SK-N-SH treated with all-trans-retinoic acid at 6 μM for 48 hours (cell line): ENCODE results near the gene NFIA.

Experiments
- ATAC-seq: fragments of 200-7000 bp; cut with Tn5 transposase; 3 replicates; pipeline ENCODE4 v1.9.1; 2020; ENCODE audit warnings: mild to moderate bottlenecking, moderate library complexity
- ARNTL ChIP-seq: fragments of 450-650 bp; formaldehyde crosslinking; IDR thresholded peaks from 2 replicates; pipeline ENCODE4 v1.5.0; 2020; ENCODE audit warnings: low read depth, mild to moderate bottlenecking, moderate library complexity, borderline replicate concordance
- BACH2 ChIP-seq: fragments of 250-450 bp; sonication (Bioruptor Pico); IDR thresholded peaks from 2 replicates; pipeline ENCODE4 v1.9.0; 2021; ENCODE audit warnings: mild to moderate bottlenecking, borderline replicate concordance
- CSDC2 ChIP-seq: fragments of 250-450 bp; sonication (Bioruptor Pico); IDR thresholded peaks from 2 replicates; pipeline ENCODE4 v1.5.0; 2020; ENCODE audit warnings: mild to moderate bottlenecking, moderate library complexity
- GLIS3 ChIP-seq: fragments of 250-450 bp; sonication (Bioruptor Pico); IDR thresholded peaks from 2 replicates; pipeline ENCODE4 v1.5.0; 2020; ENCODE audit warnings: mild to moderate bottlenecking, moderate library complexity
- ISL1 ChIP-seq: fragments of 250-450 bp; sonication (Bioruptor Pico); IDR thresholded peaks from 2 replicates; pipeline ENCODE4 v2.1.2; 2022; ENCODE audit warnings: mild to moderate bottlenecking, moderate library complexity
- OSR1 ChIP-seq: fragments of 250-450 bp; sonication (Bioruptor Pico); IDR thresholded peaks from 2 replicates; pipeline ENCODE4 v1.8.0; 2022; ENCODE audit warnings: moderate library complexity, mild to moderate bottlenecking, inconsistent platforms
- PPARA ChIP-seq: fragments of 250-450 bp; sonication (Bioruptor Pico); IDR thresholded peaks from 2 replicates; pipeline ENCODE4 v1.5.0; 2020; ENCODE audit warnings: mild to moderate bottlenecking, borderline replicate concordance
- RARB ChIP-seq: fragments of 250-450 bp; sonication (Bioruptor Pico); IDR thresholded peaks from 2 replicates; pipeline ENCODE4 v1.8.0; 2021; ENCODE audit warnings: mild to moderate bottlenecking, moderate library complexity
- SNAI2 ChIP-seq: fragments of 250-450 bp; sonication (Bioruptor Pico); IDR thresholded peaks from 2 replicates; pipeline ENCODE4 v1.5.0; 2020; ENCODE audit warnings: mild to moderate bottlenecking, moderate library complexity
- TCF4 ChIP-seq: fragments of 250-450 bp; sonication (Bioruptor Pico); IDR thresholded peaks from 2 replicates; pipeline ENCODE4 v1.8.0; 2021; ENCODE audit warnings: mild to moderate bottlenecking, moderate library complexity, borderline replicate concordance
- TOX ChIP-seq: fragments of 250-450 bp; sonication (Bioruptor Pico); IDR thresholded peaks from 2 replicates; pipeline ENCODE4 v1.8.0; 2021; ENCODE audit warnings: mild to moderate bottlenecking, moderate library complexity, borderline replicate concordance
- ZC3H10 ChIP-seq: fragments of 250-450 bp; sonication (Bioruptor Pico); IDR thresholded peaks from 2 replicates; pipeline ENCODE4 v1.5.1; 2021; ENCODE audit warnings: mild to moderate bottlenecking, moderate library complexity
- ZFP3 ChIP-seq: fragments of 250-450 bp; sonication (Bioruptor Pico); IDR thresholded peaks from 2 replicates; pipeline ENCODE4 v1.5.0; 2020; ENCODE audit warnings: mild to moderate bottlenecking, moderate library complexity
- ZFP30 ChIP-seq: fragments of 450-650 bp; formaldehyde crosslinking; IDR thresholded peaks from 2 replicates; pipeline ENCODE4 v1.5.0; 2022; ENCODE audit warnings: mild to moderate bottlenecking, moderate library complexity
- ZNF565 ChIP-seq: fragments of 450-650 bp; formaldehyde crosslinking; conservative IDR thresholded peaks from 2 replicates; pipeline ENCODE4 v1.5.0; 2020; ENCODE audit warnings: low read depth, mild to moderate bottlenecking, moderate library complexity
- ZNF70 ChIP-seq: fragments of 450-650 bp; formaldehyde crosslinking; IDR thresholded peaks from 2 replicates; pipeline ENCODE4 v1.5.0; 2020; ENCODE audit warnings: mild to moderate bottlenecking, moderate library complexity
- ZNF8 ChIP-seq: fragments of 450-650 bp; formaldehyde crosslinking; IDR thresholded peaks from 2 replicates; pipeline ENCODE4 v1.5.0; 2020; ENCODE audit warnings: mild to moderate bottlenecking, moderate library complexity
- TF ChIP-seq, protein P1 (sequence below): fragments of 250-450 bp; sonication (Bioruptor Pico); IDR thresholded peaks from 2 replicates; pipeline ENCODE4 v1.5.1; 2021; ENCODE audit warnings: mild to moderate bottlenecking, moderate library complexity
- TF ChIP-seq, protein P2 (sequence below): fragments of 250-450 bp; sonication (Bioruptor Pico); IDR thresholded peaks from 2 replicates; pipeline ENCODE4 v1.8.0; 2020; ENCODE audit warnings: mild to moderate bottlenecking, moderate library complexity, borderline replicate concordance
- TF ChIP-seq, protein P3 (sequence below): fragments of 250-450 bp; sonication (Bioruptor Pico); IDR thresholded peaks from 2 replicates; pipeline ENCODE4 v1.5.0; 2020; ENCODE audit warnings: mild to moderate bottlenecking, moderate library complexity
- TF ChIP-seq, protein P4 (sequence below): fragments of 250-450 bp; sonication (Bioruptor Pico); IDR thresholded peaks from 2 replicates; pipeline ENCODE4 v1.5.1; 2020; ENCODE audit warnings: low read depth, mild to moderate bottlenecking, moderate library complexity
- TF ChIP-seq, protein P5 (sequence below): fragments of 250-450 bp; sonication (Bioruptor Pico); IDR thresholded peaks from 2 replicates; pipeline ENCODE4 v1.8.0; 2021; ENCODE audit warnings: low read depth, mild to moderate bottlenecking, moderate library complexity, borderline replicate concordance

NFIA gene

DNA sequence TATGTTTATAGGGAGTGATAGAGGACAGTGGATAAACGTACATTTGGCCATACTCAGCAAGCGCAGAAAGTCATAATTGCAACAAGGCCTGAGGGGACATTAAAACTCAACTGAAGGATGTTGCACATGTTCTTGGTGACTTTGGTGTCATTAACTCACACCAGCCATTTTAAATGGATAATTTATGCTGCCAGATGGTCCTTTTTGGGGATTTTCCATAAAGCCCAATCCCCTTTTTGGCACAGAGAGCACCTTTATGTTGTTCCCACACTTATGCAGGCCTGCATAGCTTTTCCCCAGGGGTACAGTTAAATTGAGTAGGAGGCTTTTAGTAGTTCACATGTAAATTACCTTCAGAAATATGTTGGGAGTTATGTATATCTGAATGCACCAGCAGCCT is 279.6 kb downstream of the NFIA start:
- no peak for ATAC-seq
- TF ChIP-seq ISL1 (CRISPR knock-in tag): no peak

DNA sequence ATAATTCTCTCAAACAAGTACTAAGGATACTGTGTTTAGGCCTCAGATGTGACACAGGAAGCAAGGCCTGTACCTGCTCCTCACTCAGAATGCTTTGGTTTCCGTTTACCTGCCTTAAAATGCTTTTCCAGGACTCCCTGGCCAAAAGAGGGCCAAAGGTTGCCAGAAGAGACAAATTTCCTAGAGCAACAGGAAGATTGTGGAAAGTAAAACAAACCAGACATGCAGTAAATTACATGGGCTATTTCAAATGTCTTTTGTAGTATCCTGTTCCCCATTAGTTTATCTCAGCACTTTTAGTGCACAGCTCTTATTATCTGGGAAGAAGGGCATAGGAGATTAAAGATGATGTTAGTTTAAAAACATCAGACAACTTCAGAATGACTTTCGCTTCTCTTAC is 280.0 kb downstream of the NFIA start:
- TF ChIP-seq, protein P1, sequence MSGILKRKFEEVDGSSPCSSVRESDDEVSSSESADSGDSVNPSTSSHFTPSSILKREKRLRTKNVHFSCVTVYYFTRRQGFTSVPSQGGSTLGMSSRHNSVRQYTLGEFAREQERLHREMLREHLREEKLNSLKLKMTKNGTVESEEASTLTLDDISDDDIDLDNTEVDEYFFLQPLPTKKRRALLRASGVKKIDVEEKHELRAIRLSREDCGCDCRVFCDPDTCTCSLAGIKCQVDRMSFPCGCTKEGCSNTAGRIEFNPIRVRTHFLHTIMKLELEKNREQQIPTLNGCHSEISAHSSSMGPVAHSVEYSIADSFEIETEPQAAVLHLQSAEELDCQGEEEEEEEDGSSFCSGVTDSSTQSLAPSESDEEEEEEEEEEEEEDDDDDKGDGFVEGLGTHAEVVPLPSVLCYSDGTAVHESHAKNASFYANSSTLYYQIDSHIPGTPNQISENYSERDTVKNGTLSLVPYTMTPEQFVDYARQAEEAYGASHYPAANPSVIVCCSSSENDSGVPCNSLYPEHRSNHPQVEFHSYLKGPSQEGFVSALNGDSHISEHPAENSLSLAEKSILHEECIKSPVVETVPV (CRISPR knock-in tag): no peak
- TF ChIP-seq ZNF565 (no peak), ARNTL (CRISPR knock-in tag) (no peak), ZNF70 (CRISPR knock-in tag) (no peak), BACH2 (CRISPR knock-in tag) (no peak), SNAI2 (CRISPR knock-in tag) (no peak), PPARA (CRISPR knock-in tag) (no peak), TOX (CRISPR knock-in tag) (no peak), ZFP30 (CRISPR knock-in tag) (no peak), ZC3H10 (CRISPR knock-in tag) (no peak), ZFP3 (CRISPR knock-in tag) (no peak), GLIS3 (CRISPR knock-in tag) (no peak), OSR1 (CRISPR knock-in tag) (no peak), RARB (CRISPR knock-in tag) (no peak)
- TF ChIP-seq, protein P2, sequence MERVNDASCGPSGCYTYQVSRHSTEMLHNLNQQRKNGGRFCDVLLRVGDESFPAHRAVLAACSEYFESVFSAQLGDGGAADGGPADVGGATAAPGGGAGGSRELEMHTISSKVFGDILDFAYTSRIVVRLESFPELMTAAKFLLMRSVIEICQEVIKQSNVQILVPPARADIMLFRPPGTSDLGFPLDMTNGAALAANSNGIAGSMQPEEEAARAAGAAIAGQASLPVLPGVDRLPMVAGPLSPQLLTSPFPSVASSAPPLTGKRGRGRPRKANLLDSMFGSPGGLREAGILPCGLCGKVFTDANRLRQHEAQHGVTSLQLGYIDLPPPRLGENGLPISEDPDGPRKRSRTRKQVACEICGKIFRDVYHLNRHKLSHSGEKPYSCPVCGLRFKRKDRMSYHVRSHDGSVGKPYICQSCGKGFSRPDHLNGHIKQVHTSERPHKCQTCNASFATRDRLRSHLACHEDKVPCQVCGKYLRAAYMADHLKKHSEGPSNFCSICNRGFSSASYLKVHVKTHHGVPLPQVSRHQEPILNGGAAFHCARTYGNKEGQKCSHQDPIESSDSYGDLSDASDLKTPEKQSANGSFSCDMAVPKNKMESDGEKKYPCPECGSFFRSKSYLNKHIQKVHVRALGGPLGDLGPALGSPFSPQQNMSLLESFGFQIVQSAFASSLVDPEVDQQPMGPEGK (CRISPR knock-in tag): no peak
- TF ChIP-seq, protein P3, sequence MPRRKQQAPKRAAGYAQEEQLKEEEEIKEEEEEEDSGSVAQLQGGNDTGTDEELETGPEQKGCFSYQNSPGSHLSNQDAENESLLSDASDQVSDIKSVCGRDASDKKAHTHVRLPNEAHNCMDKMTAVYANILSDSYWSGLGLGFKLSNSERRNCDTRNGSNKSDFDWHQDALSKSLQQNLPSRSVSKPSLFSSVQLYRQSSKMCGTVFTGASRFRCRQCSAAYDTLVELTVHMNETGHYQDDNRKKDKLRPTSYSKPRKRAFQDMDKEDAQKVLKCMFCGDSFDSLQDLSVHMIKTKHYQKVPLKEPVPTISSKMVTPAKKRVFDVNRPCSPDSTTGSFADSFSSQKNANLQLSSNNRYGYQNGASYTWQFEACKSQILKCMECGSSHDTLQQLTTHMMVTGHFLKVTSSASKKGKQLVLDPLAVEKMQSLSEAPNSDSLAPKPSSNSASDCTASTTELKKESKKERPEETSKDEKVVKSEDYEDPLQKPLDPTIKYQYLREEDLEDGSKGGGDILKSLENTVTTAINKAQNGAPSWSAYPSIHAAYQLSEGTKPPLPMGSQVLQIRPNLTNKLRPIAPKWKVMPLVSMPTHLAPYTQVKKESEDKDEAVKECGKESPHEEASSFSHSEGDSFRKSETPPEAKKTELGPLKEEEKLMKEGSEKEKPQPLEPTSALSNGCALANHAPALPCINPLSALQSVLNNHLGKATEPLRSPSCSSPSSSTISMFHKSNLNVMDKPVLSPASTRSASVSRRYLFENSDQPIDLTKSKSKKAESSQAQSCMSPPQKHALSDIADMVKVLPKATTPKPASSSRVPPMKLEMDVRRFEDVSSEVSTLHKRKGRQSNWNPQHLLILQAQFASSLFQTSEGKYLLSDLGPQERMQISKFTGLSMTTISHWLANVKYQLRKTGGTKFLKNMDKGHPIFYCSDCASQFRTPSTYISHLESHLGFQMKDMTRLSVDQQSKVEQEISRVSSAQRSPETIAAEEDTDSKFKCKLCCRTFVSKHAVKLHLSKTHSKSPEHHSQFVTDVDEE (CRISPR knock-in tag): no peak
- TF ChIP-seq, protein P4, sequence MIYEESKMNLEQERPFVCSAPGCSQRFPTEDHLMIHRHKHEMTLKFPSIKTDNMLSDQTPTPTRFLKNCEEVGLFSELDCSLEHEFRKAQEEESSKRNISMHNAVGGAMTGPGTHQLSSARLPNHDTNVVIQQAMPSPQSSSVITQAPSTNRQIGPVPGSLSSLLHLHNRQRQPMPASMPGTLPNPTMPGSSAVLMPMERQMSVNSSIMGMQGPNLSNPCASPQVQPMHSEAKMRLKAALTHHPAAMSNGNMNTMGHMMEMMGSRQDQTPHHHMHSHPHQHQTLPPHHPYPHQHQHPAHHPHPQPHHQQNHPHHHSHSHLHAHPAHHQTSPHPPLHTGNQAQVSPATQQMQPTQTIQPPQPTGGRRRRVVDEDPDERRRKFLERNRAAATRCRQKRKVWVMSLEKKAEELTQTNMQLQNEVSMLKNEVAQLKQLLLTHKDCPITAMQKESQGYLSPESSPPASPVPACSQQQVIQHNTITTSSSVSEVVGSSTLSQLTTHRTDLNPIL (CRISPR knock-in tag): no peak
- ATAC-seq: no peak

DNA sequence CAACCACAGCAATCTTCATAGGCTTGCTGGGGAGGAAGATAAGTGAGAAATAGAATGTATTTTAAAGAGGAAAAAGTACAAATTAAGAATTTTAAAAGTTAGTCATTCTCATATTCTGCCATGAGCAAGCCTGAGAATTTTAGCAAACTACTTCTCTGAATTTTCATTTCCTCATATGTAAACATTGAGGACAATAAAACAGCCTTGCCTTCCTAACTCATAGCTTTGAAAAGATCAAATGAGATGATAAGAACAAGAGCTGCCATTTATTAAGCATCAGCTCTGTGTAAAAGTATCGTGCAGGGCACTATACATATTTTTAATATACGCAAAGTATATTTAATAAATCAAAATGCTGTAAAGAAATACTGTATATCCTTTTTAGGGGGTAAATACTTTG is 286.0 kb downstream of the NFIA start:
- TF ChIP-seq BACH2 (CRISPR knock-in tag): no peak
- TF ChIP-seq ZNF565: no peak
- no peak for TF ChIP-seq GLIS3 (CRISPR knock-in tag)
- no peak for TF ChIP-seq TCF4 (CRISPR knock-in tag)
- TF ChIP-seq CSDC2 (CRISPR knock-in tag): no peak
- no peak for TF ChIP-seq ZFP3 (CRISPR knock-in tag)
- no peak for TF ChIP-seq ZC3H10 (CRISPR knock-in tag)
- no peak for ATAC-seq

DNA sequence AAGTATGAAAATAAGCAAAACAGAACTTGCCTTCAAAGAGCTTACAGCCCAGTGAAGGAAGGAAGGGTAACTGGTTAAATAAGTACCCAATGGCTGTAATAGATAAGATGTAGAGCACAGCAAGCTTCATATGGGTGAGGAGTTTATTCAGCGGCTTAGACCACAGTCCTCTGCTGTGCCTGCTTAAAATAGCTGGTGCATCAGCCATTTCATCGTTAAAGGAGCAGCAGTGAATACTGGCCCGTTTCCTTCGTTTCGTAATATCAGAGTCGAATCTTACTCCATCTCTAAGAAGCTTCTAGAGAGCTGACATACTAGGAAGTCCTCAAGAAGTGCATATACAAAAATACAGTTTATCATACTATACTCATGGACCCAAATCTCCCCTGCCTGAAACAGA is 286.5 kb downstream of the NFIA start:
- ATAC-seq: no peak
- no peak for TF ChIP-seq ZFP3 (CRISPR knock-in tag)
- TF ChIP-seq, protein P5, sequence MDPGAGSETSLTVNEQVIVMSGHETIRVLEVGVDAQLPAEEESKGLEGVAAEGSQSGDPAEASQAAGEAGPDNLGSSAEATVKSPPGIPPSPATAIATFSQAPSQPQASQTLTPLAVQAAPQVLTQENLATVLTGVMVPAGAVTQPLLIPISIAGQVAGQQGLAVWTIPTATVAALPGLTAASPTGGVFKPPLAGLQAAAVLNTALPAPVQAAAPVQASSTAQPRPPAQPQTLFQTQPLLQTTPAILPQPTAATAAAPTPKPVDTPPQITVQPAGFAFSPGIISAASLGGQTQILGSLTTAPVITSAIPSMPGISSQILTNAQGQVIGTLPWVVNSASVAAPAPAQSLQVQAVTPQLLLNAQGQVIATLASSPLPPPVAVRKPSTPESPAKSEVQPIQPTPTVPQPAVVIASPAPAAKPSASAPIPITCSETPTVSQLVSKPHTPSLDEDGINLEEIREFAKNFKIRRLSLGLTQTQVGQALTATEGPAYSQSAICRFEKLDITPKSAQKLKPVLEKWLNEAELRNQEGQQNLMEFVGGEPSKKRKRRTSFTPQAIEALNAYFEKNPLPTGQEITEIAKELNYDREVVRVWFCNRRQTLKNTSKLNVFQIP (CRISPR knock-in tag): no peak
- TF ChIP-seq ZNF8 (CRISPR knock-in tag): no peak
- TF ChIP-seq, protein P1 (CRISPR knock-in tag): no peak
- TF ChIP-seq TOX (CRISPR knock-in tag): no peak
- no peak for TF ChIP-seq ARNTL (CRISPR knock-in tag)
